Tibial artery (tissue), 4 donors: ENCODE results near the gene ELSPBP1.
"Not testable (repeated sequence)": the region's sequence is repeated elsewhere in the genome, so short reads cannot be mapped to it uniquely, and the experiment has no call there.

Source experiments
- DNase-seq, 2 donors: peaks; one replicate each; pipeline ENCODE4 v3.0.0-alpha.2; 2019
- H3K27ac ChIP-seq, 2 donors: fragments of 200-600 bp; sonication (generic) in 1 of 2; 1 replicate in 1 of 2; 2 replicates in 1 of 2; pipeline ENCODE4 v1.5.1; 2018 to 2019; ENCODE audit warnings: mild to moderate bottlenecking in 1 of 2
- H3K27me3 ChIP-seq, 2 donors: fragments of 200-600 bp; sonication (generic) in 1 of 2; one replicate each; pipeline versions ENCODE4 v1.5.1 to v1.6.0; 2016 to 2019
- H3K36me3 ChIP-seq, 3 donors: fragments of 200-600 bp; sonication (generic) in 2 of 3; one replicate each; pipeline ENCODE4 v1.5.1; 2016 to 2019; ENCODE audit warnings: mild to moderate bottlenecking in 2 of 3
- H3K4me1 ChIP-seq, 4 donors: fragments of 200-600 bp; sonication (generic) in 2 of 4; 1 replicate in 3 of 4; 2 replicates in 1 of 4; pipeline ENCODE4 v1.5.1; 2016 to 2019
- H3K4me3 ChIP-seq, 2 donors: fragments of 200-600 bp; sonication (generic) in 1 of 2; 1 replicate in 1 of 2; 2 replicates in 1 of 2; pipeline ENCODE4 v1.5.1; 2018 to 2019; ENCODE audit warnings: mild to moderate bottlenecking in 2 of 2
- H3K9me3 ChIP-seq, 3 donors: fragments of 200-600 bp; sonication (generic) in 1 of 3; one replicate each; pipeline ENCODE4 v1.5.1; 2016 to 2019
- intact Hi-C: fragments of 100-400 bp; cut with DNase I; formaldehyde crosslinking; loops from one replicate; pipeline ENCODE4 v1.15.0; 2023; ENCODE audit warnings: low total_unique reads
- TF ChIP-seq, protein P1 (sequence below), 2 experiments: fragments of 200-600 bp in 1 of 2; fragments of 450-650 bp in 1 of 2; IDR thresholded peaks; one replicate each; pipeline ENCODE4 v1.5.1; 2017 to 2019; ENCODE audit warnings: antibody characterized with exemption in 2 of 2, mild to moderate bottlenecking in 1 of 2, moderate library complexity in 1 of 2

The ELSPBP1 gene

DNA sequence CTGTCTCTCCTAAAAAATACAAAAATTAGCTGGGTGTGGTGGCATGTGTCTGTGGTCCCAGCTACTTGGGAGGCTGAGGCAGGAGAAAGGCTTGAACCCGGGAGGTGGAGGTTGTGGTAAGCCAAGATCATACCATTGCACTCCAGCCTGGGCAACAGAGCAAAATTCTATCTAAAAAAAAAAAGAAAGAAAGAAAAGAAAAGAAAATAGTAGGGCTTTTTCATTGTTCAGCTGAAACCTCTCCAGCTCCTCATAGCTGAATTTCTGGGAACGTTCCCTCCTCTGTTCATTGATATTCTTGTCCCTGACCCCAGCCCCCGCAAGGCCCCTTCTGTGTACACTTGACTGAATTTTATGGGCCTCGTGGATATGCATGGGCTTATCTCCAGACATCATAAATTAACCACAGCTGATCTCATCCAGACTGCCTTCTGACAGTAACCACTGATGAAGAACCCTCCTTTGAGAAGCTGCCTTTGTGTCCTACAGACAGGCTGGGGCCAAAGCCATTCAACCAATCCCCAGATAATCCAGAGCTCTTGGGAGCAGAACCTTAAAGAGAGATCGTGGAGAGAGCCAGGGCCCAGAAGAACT is at the start of gene ELSPBP1:
Gene ELSPBP1 (plus strand): TSS at position 424 of the 594 bp plus-strand sequence. CDS start 14,036 bp downstream, outside the sequence.
- TF ChIP-seq, protein P1, sequence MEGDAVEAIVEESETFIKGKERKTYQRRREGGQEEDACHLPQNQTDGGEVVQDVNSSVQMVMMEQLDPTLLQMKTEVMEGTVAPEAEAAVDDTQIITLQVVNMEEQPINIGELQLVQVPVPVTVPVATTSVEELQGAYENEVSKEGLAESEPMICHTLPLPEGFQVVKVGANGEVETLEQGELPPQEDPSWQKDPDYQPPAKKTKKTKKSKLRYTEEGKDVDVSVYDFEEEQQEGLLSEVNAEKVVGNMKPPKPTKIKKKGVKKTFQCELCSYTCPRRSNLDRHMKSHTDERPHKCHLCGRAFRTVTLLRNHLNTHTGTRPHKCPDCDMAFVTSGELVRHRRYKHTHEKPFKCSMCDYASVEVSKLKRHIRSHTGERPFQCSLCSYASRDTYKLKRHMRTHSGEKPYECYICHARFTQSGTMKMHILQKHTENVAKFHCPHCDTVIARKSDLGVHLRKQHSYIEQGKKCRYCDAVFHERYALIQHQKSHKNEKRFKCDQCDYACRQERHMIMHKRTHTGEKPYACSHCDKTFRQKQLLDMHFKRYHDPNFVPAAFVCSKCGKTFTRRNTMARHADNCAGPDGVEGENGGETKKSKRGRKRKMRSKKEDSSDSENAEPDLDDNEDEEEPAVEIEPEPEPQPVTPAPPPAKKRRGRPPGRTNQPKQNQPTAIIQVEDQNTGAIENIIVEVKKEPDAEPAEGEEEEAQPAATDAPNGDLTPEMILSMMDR (IDR thresholded peaks at IDR 0.05), result no peak
- H3K4me3 ChIP-seq, result no peak within 1 kb of the TSS
- peaks cover 0 to 27% of the 10 kb centered on the region in 2 donors for H3K27me3 ChIP-seq
- no peaks in the 10 kb centered on the region for H3K4me1 ChIP-seq
- H3K27ac ChIP-seq, result no peak within 1 kb of the TSS
- DNase-seq, result no peak
- no peaks in the 10 kb centered on the region for H3K36me3 ChIP-seq
- no peaks in the 10 kb centered on the region for H3K9me3 ChIP-seq
- intact Hi-C loops, result no loop called here

DNA sequence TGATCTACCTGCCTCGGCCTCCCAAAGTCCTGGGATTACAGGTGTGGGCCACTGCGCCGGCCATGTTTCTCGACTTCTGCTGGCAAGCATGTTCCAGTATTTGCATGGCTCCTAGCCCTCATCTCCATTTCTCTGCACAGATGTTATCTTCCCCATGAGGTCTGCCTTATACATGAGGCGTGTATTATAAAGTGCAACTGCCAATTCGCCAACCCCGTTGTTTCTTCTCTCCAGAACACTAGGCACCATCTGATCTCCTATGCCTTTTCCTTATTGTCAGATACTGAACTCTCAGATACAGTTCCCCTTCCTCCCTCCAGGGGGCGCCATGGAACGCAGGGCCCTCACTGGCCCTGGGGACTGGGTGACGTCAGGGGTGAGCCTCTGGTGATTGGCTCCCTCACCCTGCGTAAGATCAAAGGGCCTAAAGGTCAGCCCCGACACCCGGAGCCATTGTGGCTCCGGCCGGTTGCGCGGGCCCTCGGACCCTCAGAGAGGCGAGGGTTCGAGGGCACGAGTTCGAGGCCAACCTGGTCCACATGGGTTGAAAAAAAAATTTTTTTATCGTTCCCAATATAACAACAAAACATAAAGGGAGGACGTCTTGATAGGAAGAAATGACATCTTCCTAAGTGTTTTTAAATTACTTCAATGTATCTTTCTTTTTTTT is 44.4 kb upstream of the ELSPBP1 start:
- H3K4me1 ChIP-seq, H3K27ac ChIP-seq, H3K4me3 ChIP-seq, H3K36me3 ChIP-seq, H3K9me3 ChIP-seq, intact Hi-C loops, H3K27me3 ChIP-seq: not testable (repeated sequence)
- DNase-seq, result peak in 1 of 2 donors; percentile 21

DNA sequence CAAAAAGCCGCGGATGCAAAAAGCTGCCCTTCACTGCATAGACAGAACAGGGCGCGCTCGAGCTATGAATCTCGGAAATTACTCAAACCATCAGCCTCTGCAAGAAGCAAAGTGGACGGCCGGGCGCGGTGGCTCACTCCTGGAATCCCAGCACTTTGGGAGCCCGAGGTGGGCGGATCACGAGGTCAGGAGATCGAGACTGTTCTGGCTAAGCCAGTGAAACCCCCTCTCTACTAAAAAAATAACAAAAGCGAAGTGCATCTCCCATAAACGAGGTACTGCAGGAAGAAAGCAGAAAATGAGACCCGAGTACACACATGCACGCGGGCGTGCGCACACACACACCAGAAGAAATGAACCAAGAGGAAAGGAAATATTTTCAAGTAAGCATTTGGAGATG is 42.3 kb upstream of the ELSPBP1 start:
- DNase-seq, intact Hi-C loops: not testable (repeated sequence)
- TF ChIP-seq, protein P1 (IDR thresholded peaks at IDR 0.05), result peak in 1 of 2 experiments; percentile 5

DNA sequence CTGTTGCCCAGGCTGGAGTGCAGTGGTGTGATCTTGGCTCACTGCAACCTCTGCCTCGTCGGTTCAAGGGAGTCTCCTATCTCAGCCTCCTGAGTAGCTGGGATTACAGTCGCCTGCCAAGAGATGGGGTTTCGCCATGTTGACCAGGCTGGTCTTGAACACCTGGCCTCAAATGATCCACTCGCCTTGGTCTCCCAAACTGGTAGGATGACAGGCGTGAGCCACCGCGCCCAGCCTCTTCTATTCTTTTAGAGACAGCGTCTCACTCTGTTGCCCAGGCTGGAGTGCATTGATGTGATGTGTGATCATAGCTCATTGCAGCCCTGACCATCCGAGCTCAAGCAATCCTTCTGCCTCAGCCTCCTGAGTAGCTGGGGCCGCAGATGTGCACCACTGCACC is 38.5 kb upstream of the ELSPBP1 start:
- H3K9me3 ChIP-seq, H3K4me1 ChIP-seq, H3K36me3 ChIP-seq, H3K27me3 ChIP-seq, DNase-seq, intact Hi-C loops, H3K4me3 ChIP-seq, H3K27ac ChIP-seq: not testable (repeated sequence)

More for the DNA sequence above, 42.3 kb upstream of the ELSPBP1 start:
- H3K4me1 ChIP-seq, H3K4me3 ChIP-seq, H3K9me3 ChIP-seq, H3K27me3 ChIP-seq, H3K27ac ChIP-seq, H3K36me3 ChIP-seq: not testable (repeated sequence)

DNA sequence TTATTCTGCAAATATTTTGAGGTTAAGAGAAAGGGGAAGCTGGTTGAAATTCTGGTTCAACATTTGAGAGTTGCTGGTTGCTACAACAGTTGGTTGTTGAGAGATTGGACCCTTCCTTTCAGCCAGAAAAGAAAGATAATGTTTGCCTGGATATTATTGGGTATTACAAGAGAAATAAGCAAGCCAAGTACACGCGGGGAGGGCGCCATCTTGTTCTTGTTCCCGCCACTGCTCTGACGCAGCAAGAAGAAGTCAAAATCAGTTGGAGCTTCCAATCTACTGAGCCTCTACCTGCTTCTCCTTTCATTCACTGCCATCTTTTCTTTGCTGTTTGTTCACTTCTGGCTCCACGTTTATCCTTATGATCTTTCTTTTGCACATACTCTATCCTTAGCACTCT is 20.9 kb upstream of the ELSPBP1 start:
- intact Hi-C loops, result no loop called here
- no peaks in the 10 kb centered on the region for H3K4me1 ChIP-seq
- H3K27ac ChIP-seq, result no peak overlapping the region
- H3K36me3 ChIP-seq, result no peaks in the 10 kb centered on the region
- peaks cover 0 to 11% of the 10 kb centered on the region in 2 donors for H3K27me3 ChIP-seq
- TF ChIP-seq, protein P1 (IDR thresholded peaks at IDR 0.05), result no peak
- no peaks in the 10 kb centered on the region for H3K9me3 ChIP-seq
- H3K4me3 ChIP-seq, result no peak overlapping the region
- DNase-seq, result no peak

DNA sequence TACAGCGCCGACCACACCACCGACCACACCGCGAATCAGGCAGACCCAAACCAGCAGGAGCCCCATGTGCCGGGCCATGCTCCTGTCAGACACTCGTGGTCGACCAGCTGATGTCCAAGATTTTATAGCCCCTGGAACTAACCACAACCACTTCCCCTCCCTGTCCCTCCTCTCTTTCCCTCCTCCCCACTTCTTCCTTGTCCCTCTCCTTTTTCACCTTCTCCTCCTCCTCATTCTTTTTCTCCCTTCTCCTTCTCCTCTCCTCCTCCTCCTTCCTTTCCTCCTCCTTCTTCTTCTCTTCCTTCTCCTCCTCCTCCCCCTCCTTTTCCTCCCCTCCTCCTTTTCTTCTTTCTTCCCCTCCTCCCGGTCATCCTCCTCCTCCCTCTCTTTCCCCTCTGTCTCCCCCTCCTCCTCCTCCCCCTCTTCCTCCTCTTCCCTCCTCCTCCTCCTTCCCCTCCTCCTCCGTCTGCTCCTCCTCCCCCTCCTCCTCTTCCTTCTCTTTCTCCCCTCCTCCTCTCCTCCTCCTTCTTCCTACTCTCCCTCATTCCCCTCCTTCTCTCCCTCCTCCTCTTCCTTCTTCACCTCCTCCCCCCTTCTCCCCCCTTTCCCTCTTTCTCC is 3.1 kb upstream of the ELSPBP1 start:
- Histone ChIP-seq H3K27me3 (peaks cover 0 to 36% of the 10 kb centered on the region in 2 donors), H3K9me3 (no peaks in the 10 kb centered on the region), H3K4me1 (no peaks in the 10 kb centered on the region), H3K36me3 (no peaks in the 10 kb centered on the region), H3K27ac (no peak overlapping the region), H3K4me3 (no peak overlapping the region)
- intact Hi-C loops, result no loop called here
- no peak for DNase-seq
- TF ChIP-seq, protein P1 (IDR thresholded peaks at IDR 0.05), result no peak
